ENCODE measurements around the gene CREB5. TPM values are rescaled to one million over a fixed set of nuclear protein-coding genes. Genes with fewer than 3 reads are reported as not detected.

CREB5 gene
- total and polyA plus RNA-seq, 5 donors = 4.0 to 20.4 (median 9.9) TPM

GRCh38 chr7:28435732-28436378 is 23.5 kb downstream of the CREB5 start:
- ATAC-seq = no peak
- peaks cover 2% of the 10 kb centered on the region for H3K4me1 ChIP-seq (ENCODE audit: control insufficient read depth, insufficient read depth, low read length)
- no peak overlapping the region for H3K4me3 ChIP-seq (ENCODE audit: low read length)
- no peak for DNase-seq
- no peak overlapping the region for H3K27ac ChIP-seq (ENCODE audit: low read length)
- intact Hi-C loops (cut with DNase I) = no loop called here
- H3K27me3 ChIP-seq (ENCODE audit: control insufficient read depth, insufficient read depth) = no peaks in the 10 kb centered on the region
- WGBS = 96% methylated on average over 2 of the region's 2 CpGs
- no peaks in the 10 kb centered on the region for H3K9me3 ChIP-seq (ENCODE audit: control insufficient read depth, low read length)

GRCh38 chr7:28440055-28440601 is 27.8 kb downstream of the CREB5 start:
- no peak overlapping the region for H3K27ac ChIP-seq (ENCODE audit: low read length)
- ATAC-seq = no peak
- intact Hi-C loops (cut with DNase I) = no loop called here

GRCh38 chr7:28442540-28443420 is 30.5 kb downstream of the CREB5 start:
- 96% methylated on average over 5 of the region's 5 CpGs for WGBS
- Histone ChIP-seq H3K27me3 (ENCODE audit: control insufficient read depth, insufficient read depth) (no peaks in the 10 kb centered on the region), H3K4me1 (ENCODE audit: control insufficient read depth, insufficient read depth, low read length) (no peaks in the 10 kb centered on the region), H3K27ac (ENCODE audit: low read length) (no peak overlapping the region), H3K4me3 (ENCODE audit: low read length) (no peak overlapping the region), H3K9me3 (ENCODE audit: control insufficient read depth, low read length) (no peaks in the 10 kb centered on the region)
- intact Hi-C loops (cut with DNase I) = no loop called here
- DNase-seq (no peak), ATAC-seq (no peak)

More at GRCh38 chr7:28440055-28440601, 27.8 kb downstream of the CREB5 start:
- 94% methylated on average over 8 of the region's 8 CpGs for WGBS
- H3K4me1 ChIP-seq (ENCODE audit: control insufficient read depth, insufficient read depth, low read length) = no peaks in the 10 kb centered on the region
- H3K9me3 ChIP-seq (ENCODE audit: control insufficient read depth, low read length) = no peaks in the 10 kb centered on the region
- H3K4me3 ChIP-seq (ENCODE audit: low read length) = no peak overlapping the region
- H3K27me3 ChIP-seq (ENCODE audit: control insufficient read depth, insufficient read depth) = no peaks in the 10 kb centered on the region
- no peak for DNase-seq

- DNase-seq (no peak), ATAC-seq (no peak)
- H3K4me1 ChIP-seq (ENCODE audit: control insufficient read depth, insufficient read depth, low read length) = no peaks in the 10 kb centered on the region
- no peaks in the 10 kb centered on the region for H3K27me3 ChIP-seq (ENCODE audit: control insufficient read depth, insufficient read depth)
- WGBS = 87% methylated on average over 5 of the region's 5 CpGs
- intact Hi-C loops (cut with DNase I) = no loop called here
- no peak overlapping the region for H3K27ac ChIP-seq (ENCODE audit: low read length)
- H3K4me3 ChIP-seq (ENCODE audit: low read length) = no peak overlapping the region
- H3K9me3 ChIP-seq (ENCODE audit: control insufficient read depth, low read length) = no peaks in the 10 kb centered on the region
These were observed 33.8 kb downstream of the CREB5 start for GRCh38 chr7:28446131-28446530.

GRCh38 chr7:28447071-28447470 is 34.8 kb downstream of the CREB5 start:
- Histone ChIP-seq H3K4me3 (ENCODE audit: low read length) (no peak overlapping the region), H3K27me3 (ENCODE audit: control insufficient read depth, insufficient read depth) (no peaks in the 10 kb centered on the region), H3K9me3 (ENCODE audit: control insufficient read depth, low read length) (no peaks in the 10 kb centered on the region), H3K4me1 (ENCODE audit: control insufficient read depth, insufficient read depth, low read length) (no peaks in the 10 kb centered on the region), H3K27ac (ENCODE audit: low read length) (no peak overlapping the region)
- ATAC-seq (no peak), DNase-seq (no peak)
- intact Hi-C loops (cut with DNase I) = no loop called here
- WGBS = 95% methylated on average over 5 of the region's 5 CpGs

- DNase-seq = no peak
- Histone ChIP-seq H3K4me3 (ENCODE audit: low read length) (no peak overlapping the region), H3K4me1 (ENCODE audit: control insufficient read depth, insufficient read depth, low read length) (no peaks in the 10 kb centered on the region), H3K9me3 (ENCODE audit: control insufficient read depth, low read length) (no peaks in the 10 kb centered on the region), H3K27me3 (ENCODE audit: control insufficient read depth, insufficient read depth) (no peaks in the 10 kb centered on the region), H3K27ac (ENCODE audit: low read length) (no peak overlapping the region)
- WGBS = 86% methylated on average over 4 of the region's 4 CpGs
- intact Hi-C loops (cut with DNase I) = no loop called here
- ATAC-seq = no peak
These were observed 36.4 kb downstream of the CREB5 start for GRCh38 chr7:28448708-28449107.

- no peak for ATAC-seq
- no peaks in the 10 kb centered on the region for H3K9me3 ChIP-seq (ENCODE audit: control insufficient read depth, low read length)
- no peaks in the 10 kb centered on the region for H3K4me1 ChIP-seq (ENCODE audit: control insufficient read depth, insufficient read depth, low read length)
- WGBS = 70% methylated on average over 2 of the region's 2 CpGs
- DNase-seq = no peak
- intact Hi-C loops (cut with DNase I) = no loop called here
- H3K27me3 ChIP-seq (ENCODE audit: control insufficient read depth, insufficient read depth) = no peaks in the 10 kb centered on the region
- H3K4me3 ChIP-seq (ENCODE audit: low read length) = no peak overlapping the region
- no peak overlapping the region for H3K27ac ChIP-seq (ENCODE audit: low read length)
These were observed 40.4 kb downstream of the CREB5 start for GRCh38 chr7:28452681-28453080.

GRCh38 chr7:28455486-28455885 is 43.2 kb downstream of the CREB5 start:
- H3K27ac ChIP-seq (ENCODE audit: low read length) = no peak overlapping the region
- no peaks in the 10 kb centered on the region for H3K4me1 ChIP-seq (ENCODE audit: control insufficient read depth, insufficient read depth, low read length)
- no peak overlapping the region for H3K4me3 ChIP-seq (ENCODE audit: low read length)
- H3K9me3 ChIP-seq (ENCODE audit: control insufficient read depth, low read length) = no peaks in the 10 kb centered on the region
- no peak for ATAC-seq
- H3K27me3 ChIP-seq (ENCODE audit: control insufficient read depth, insufficient read depth) = no peaks in the 10 kb centered on the region
- no peak for DNase-seq
- 88% methylated on average over 5 of the region's 5 CpGs for WGBS
- intact Hi-C loops (cut with DNase I) = no loop called here

- H3K4me3 ChIP-seq (ENCODE audit: low read length) = no peak overlapping the region
- intact Hi-C loops (cut with DNase I) = no loop called here
- no peaks in the 10 kb centered on the region for H3K9me3 ChIP-seq (ENCODE audit: control insufficient read depth, low read length)
- ATAC-seq (no peak), DNase-seq (no peak)
- H3K4me1 ChIP-seq (ENCODE audit: control insufficient read depth, insufficient read depth, low read length) = no peaks in the 10 kb centered on the region
- WGBS = 70% methylated on average over 1 of the region's 1 CpG
- H3K27me3 ChIP-seq (ENCODE audit: control insufficient read depth, insufficient read depth) = no peaks in the 10 kb centered on the region
- H3K27ac ChIP-seq (ENCODE audit: low read length) = no peak overlapping the region
These were observed 43.7 kb downstream of the CREB5 start for GRCh38 chr7:28456044-28456443.

- H3K4me3 ChIP-seq (ENCODE audit: low read length) = no peak overlapping the region
- no peaks in the 10 kb centered on the region for H3K27me3 ChIP-seq (ENCODE audit: control insufficient read depth, insufficient read depth)
- no peak overlapping the region for H3K27ac ChIP-seq (ENCODE audit: low read length)
- H3K4me1 ChIP-seq (ENCODE audit: control insufficient read depth, insufficient read depth, low read length) = no peaks in the 10 kb centered on the region
- H3K9me3 ChIP-seq (ENCODE audit: control insufficient read depth, low read length) = no peaks in the 10 kb centered on the region
- WGBS = 62% methylated on average over 8 of the region's 8 CpGs
- DNase-seq (peak in 2 of 3 donors; percentile 27 to 60), ATAC-seq (peak; percentile 36)
- intact Hi-C loops (cut with DNase I) = no loop called here
These were observed 46.4 kb downstream of the CREB5 start for GRCh38 chr7:28458732-28459131.

- 89% methylated on average over 4 of the region's 4 CpGs for WGBS
- H3K27me3 ChIP-seq (ENCODE audit: control insufficient read depth, insufficient read depth) = no peaks in the 10 kb centered on the region
- no peaks in the 10 kb centered on the region for H3K4me1 ChIP-seq (ENCODE audit: control insufficient read depth, insufficient read depth, low read length)
- DNase-seq (no peak), ATAC-seq (no peak)
- H3K4me3 ChIP-seq (ENCODE audit: low read length) = no peak overlapping the region
- H3K27ac ChIP-seq (ENCODE audit: low read length) = no peak overlapping the region
- no peaks in the 10 kb centered on the region for H3K9me3 ChIP-seq (ENCODE audit: control insufficient read depth, low read length)
- intact Hi-C loops (cut with DNase I) = no loop called here
These were observed 47.0 kb downstream of the CREB5 start for GRCh38 chr7:28459306-28459705.
